ENCODE results near the gene TTC22. TPM values are rescaled to one million over a fixed set of nuclear protein-coding genes. Genes with fewer than 3 reads are reported as not detected.

TTC22 gene
- total RNA-seq, 1 donor: not detected

- no peak for TF ChIP-seq CTCF (IDR thresholded peaks at IDR 0.05; ENCODE audit: insufficient read depth, low read depth, low read length)
- no peak for DNase-seq (ENCODE audit: low read depth)
Measured at GRCh38 chr1:54754486-54755285, 46.4 kb downstream of the TTC22 start.

GRCh38 chr1:54754045-54754444 lies 47.1 kb downstream of the TTC22 start:
- H3K4me3 ChIP-seq (ENCODE audit: low read depth, low read length): no peak overlapping the region
- TF ChIP-seq CTCF (IDR thresholded peaks at IDR 0.05; ENCODE audit: insufficient read depth, low read depth, low read length): no peak
- no peak for DNase-seq (ENCODE audit: low read depth)

More at GRCh38 chr1:54754486-54755285, 46.4 kb downstream of the TTC22 start:
- no peak overlapping the region for H3K4me3 ChIP-seq (ENCODE audit: low read depth, low read length)

- H3K4me3 ChIP-seq (ENCODE audit: low read depth, low read length): no peak overlapping the region
- no peak for TF ChIP-seq CTCF (IDR thresholded peaks at IDR 0.05; ENCODE audit: insufficient read depth, low read depth, low read length)
- DNase-seq (ENCODE audit: low read depth): no peak
Measured at GRCh38 chr1:54751426-54751825, 49.7 kb downstream of the TTC22 start.

GRCh38 chr1:54750596-54750995 lies 50.5 kb downstream of the TTC22 start:
- TF ChIP-seq CTCF (IDR thresholded peaks at IDR 0.05; ENCODE audit: insufficient read depth, low read depth, low read length): no peak
- H3K4me3 ChIP-seq (ENCODE audit: low read depth, low read length): no peak overlapping the region
- DNase-seq (ENCODE audit: low read depth): no peak

GRCh38 chr1:54748094-54748835 lies 52.9 kb downstream of the TTC22 start:
- DNase-seq (ENCODE audit: low read depth): no peak
- TF ChIP-seq CTCF (IDR thresholded peaks at IDR 0.05; ENCODE audit: insufficient read depth, low read depth, low read length): no peak
- H3K4me3 ChIP-seq (ENCODE audit: low read depth, low read length): no peak overlapping the region

- no peak for TF ChIP-seq CTCF (IDR thresholded peaks at IDR 0.05; ENCODE audit: insufficient read depth, low read depth, low read length)
- H3K4me3 ChIP-seq (ENCODE audit: low read depth, low read length): no peak overlapping the region
- DNase-seq (ENCODE audit: low read depth): no peak
Measured at GRCh38 chr1:54745864-54746263, 55.3 kb downstream of the TTC22 start.

All from fibroblast of villous mesenchyme (primary cell).